Hippocampal formation (tissue), 2 donors: ENCODE measurements around the gene METTL26.

Experiments
- DNase-seq, 2 donors: peaks; one replicate each; lab custom pipeline; 2025; lab: John Stamatoyannopoulos, UW

Gene METTL26

GRCh38 chr16:636206-637080, at the start of gene METTL26:
Gene METTL26, minus strand, starts transcription at chr16:636305. Its CDS starts 15 bp downstream, at chr16:636290.
- peak; percentile 93 to 98 for DNase-seq

GRCh38 chr16:684961-685696, 49.0 kb upstream of the METTL26 start:
- DNase-seq: no peak

GRCh38 chr16:684071-684794, 48.1 kb upstream of the METTL26 start, which contains the start of gene JMJD8:
Gene JMJD8, minus strand, starts transcription at chr16:684334. Its CDS starts 15 bp downstream, at chr16:684319.
- DNase-seq: peak; percentile 89 to 93

- DNase-seq: no peak
Observed at GRCh38 chr16:683396-684070, 47.4 kb upstream of the METTL26 start.

GRCh38 chr16:682493-683395, 46.6 kb upstream of the METTL26 start:
- no peak for DNase-seq

- no peak for DNase-seq
Observed at GRCh38 chr16:681746-682427, 45.8 kb upstream of the METTL26 start.

- DNase-seq: no peak
Observed at GRCh38 chr16:680967-681745, 45.1 kb upstream of the METTL26 start.

GRCh38 chr16:680625-680945, 44.5 kb upstream of the METTL26 start:
- DNase-seq: no peak

- DNase-seq: peak; percentile 78 to 93
Observed at GRCh38 chr16:679814-680624, 43.9 kb upstream of the METTL26 start, which contains the start of gene STUB1. Gene STUB1, plus strand, starts transcription at chr16:680410. Its CDS starts 116 bp downstream, at chr16:680526.

- peak in 1 of 2 donors; percentile 30 for DNase-seq
Observed at GRCh38 chr16:678858-679813, 43.0 kb upstream of the METTL26 start.

- no peak for DNase-seq
Observed at GRCh38 chr16:678209-678857, 42.2 kb upstream of the METTL26 start.

GRCh38 chr16:677316-678190, 41.4 kb upstream of the METTL26 start:
- DNase-seq: no peak

GRCh38 chr16:676913-677312, 40.8 kb upstream of the METTL26 start:
- no peak for DNase-seq

- DNase-seq: no peak
Observed at GRCh38 chr16:676565-676902, 40.4 kb upstream of the METTL26 start.

GRCh38 chr16:675884-676564, 39.9 kb upstream of the METTL26 start:
- DNase-seq: no peak
